ENCODE results near the gene ZNF334.

Gene ZNF334

DNA sequence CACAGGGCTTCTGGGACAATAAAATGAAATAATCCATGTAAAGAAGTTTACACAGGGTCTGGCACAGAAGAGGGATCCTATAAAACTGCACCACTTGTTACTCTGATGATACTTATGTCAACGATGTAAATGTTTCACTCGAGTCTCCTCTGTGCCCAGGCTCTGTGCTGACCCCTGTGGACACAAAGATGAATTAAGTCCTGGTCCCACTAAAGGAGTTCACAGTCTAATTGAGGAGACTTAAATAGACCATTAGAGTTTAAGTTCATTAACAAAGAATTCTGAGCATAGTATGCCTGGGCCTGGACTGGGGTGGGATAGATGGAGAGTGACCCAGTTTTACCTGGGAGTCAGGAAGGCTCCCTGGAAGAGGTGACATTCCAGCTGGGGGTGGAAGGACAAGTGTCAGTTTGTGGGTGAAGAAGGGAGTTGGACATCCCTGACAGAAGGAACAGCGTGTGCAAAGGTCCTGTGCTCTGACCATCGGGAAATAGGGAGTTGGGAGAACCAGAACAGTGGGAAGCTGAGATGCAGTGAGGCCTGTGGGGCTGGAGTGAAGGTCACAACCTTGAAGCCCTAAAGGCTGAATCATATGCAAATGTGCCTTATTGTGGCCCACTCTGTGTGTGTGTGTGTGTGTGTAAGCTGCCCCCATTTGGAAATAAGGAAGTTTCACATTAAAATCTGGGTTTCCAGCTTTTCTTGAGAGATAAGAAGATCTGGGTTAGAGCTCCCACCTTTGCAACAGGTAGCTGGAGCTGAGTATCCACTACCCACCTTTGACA lies 36.0 kb upstream of the ZNF334 start:
- ATAC-seq, result no peak
- H3K4me3 Mint-ChIP-seq, result no peak overlapping the region

DNA sequence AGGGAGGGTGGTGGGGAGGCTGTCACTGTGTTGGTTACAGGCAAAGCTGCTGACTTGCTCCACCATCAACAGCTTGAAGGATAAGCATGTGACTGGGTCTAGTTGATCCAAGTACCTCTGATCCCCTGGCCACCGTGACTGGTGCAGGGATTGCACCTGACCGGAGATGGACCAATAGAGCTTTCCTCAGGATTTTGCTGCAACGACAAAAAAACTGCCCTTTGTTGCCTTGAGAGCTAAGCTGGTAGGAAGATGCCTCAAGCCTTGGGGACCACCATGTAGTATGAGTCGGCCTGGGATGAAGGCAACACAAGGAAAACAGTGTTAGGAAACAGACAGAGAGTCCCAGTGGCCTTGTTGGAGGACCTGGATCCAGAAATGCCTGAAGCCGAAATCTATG lies 35.3 kb upstream of the ZNF334 start:
- no peaks in the 10 kb centered on the region for H3K9me3 Mint-ChIP-seq
- DNase-seq (ENCODE audit: low spot score in 2 of 2) (no peak), ATAC-seq (no peak)
- peaks cover 7% of the 10 kb centered on the region for H3K36me3 Mint-ChIP-seq
- H3K27ac Mint-ChIP-seq, result no peak overlapping the region
- H3K4me1 Mint-ChIP-seq, result peaks cover 33% of the 10 kb centered on the region
- no peak overlapping the region for H3K4me3 Mint-ChIP-seq

More for the DNA sequence above, 36.0 kb upstream of the ZNF334 start:
- peaks cover 30% of the 10 kb centered on the region for H3K4me1 Mint-ChIP-seq
- no peaks in the 10 kb centered on the region for H3K9me3 Mint-ChIP-seq
- peaks cover 7% of the 10 kb centered on the region for H3K36me3 Mint-ChIP-seq
- H3K27ac Mint-ChIP-seq, result no peak overlapping the region
- no peak for DNase-seq (ENCODE audit: low spot score in 2 of 2)

DNA sequence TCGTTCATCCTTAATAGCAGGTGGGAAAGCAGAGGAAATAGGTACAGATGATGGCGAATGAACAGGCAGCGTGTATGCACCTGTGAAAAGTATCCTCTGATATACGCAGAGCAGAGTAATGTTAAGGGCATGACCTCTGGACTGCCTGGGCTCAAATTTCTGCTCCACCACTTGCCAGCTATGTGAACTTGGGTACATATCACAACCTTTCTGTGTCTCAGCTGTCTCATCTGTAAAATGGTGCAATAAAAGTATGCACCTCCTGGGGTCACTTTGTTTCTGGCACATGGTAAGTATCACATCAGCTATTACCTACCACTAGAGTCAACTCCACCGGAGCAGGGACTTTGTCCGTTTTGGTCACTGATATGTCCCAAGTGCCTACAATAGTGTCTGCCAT lies 34.6 kb upstream of the ZNF334 start:
- no peak for DNase-seq (ENCODE audit: low spot score in 2 of 2)
- no peak for ATAC-seq
- H3K36me3 Mint-ChIP-seq, result peaks cover 7% of the 10 kb centered on the region
- H3K4me1 Mint-ChIP-seq, result peaks cover 30% of the 10 kb centered on the region
- no peaks in the 10 kb centered on the region for H3K9me3 Mint-ChIP-seq
- H3K4me3 Mint-ChIP-seq, result no peak overlapping the region
- no peak overlapping the region for H3K27ac Mint-ChIP-seq

DNA sequence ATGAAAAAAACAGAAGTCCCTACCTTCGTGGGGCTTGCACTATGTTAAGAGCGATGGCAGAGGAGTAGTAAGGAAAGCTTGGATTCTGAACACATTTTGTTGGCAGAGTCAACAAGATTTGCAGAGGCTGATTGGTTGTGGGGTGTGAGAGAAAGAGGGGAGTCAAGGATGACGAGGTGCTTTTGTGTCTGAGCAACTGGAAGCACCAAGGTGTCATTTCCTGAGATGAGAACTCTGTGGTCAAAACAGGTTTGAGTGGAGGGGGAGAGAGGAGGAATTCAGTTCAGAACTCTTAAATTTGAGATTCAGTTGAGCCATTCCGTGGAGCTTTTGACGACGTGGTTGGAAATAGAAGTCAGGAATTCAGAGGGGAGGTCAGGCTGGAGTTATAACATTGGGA lies 33.6 kb upstream of the ZNF334 start:
- peaks cover 7% of the 10 kb centered on the region for H3K36me3 Mint-ChIP-seq
- peaks cover 19% of the 10 kb centered on the region for H3K4me1 Mint-ChIP-seq
- no peaks in the 10 kb centered on the region for H3K9me3 Mint-ChIP-seq
- no peak overlapping the region for H3K27ac Mint-ChIP-seq
- H3K4me3 Mint-ChIP-seq, result no peak overlapping the region
- ATAC-seq (no peak), DNase-seq (ENCODE audit: low spot score in 2 of 2) (no peak)

DNA sequence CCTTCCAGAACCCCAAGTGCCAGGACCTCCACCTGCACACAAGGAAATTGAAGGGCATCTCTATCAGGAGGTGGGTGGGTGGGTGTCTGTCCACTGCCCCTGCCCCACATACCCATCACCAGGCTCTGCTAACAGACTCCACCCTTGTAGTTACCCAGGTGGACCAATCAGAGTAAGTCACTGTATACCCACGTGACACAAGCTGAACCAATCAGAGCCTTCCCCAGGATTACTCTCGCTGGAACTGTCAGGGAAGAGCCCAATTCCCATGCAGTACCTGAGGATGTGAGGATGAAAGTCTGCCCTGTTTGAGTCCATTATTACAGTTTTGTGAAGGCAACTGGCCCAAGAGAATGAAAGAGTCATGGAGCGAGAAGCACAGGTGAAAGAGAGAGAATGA lies 32.9 kb upstream of the ZNF334 start:
- Mint-ChIP-seq H3K27ac (no peak overlapping the region), H3K4me1 (peaks cover 15% of the 10 kb centered on the region), H3K4me3 (no peak overlapping the region), H3K36me3 (peaks cover 7% of the 10 kb centered on the region), H3K9me3 (no peaks in the 10 kb centered on the region)
- ATAC-seq (no peak), DNase-seq (ENCODE audit: low spot score in 2 of 2) (no peak)

DNA sequence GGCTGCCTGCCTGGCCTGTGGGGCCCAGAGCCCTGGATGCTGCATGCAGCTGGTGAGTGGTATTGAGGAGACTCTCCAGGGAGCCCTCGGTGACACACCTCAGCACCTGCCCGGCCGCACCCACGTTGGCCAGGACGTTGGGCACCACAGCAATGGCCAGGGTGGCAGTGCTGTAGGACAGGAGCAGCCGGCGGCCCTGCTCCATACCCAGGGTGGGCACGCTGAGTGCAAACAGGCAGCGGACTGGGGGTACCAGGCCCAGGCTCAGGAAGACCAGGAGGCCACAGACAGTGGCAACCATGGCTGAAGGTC lies 32.4 kb upstream of the ZNF334 start:
- ATAC-seq (no peak), DNase-seq (ENCODE audit: low spot score in 2 of 2) (no peak)
- Mint-ChIP-seq H3K4me3 (no peak overlapping the region), H3K27ac (no peak overlapping the region), H3K36me3 (peaks cover 7% of the 10 kb centered on the region), H3K4me1 (peaks cover 10% of the 10 kb centered on the region), H3K9me3 (no peaks in the 10 kb centered on the region)

DNA sequence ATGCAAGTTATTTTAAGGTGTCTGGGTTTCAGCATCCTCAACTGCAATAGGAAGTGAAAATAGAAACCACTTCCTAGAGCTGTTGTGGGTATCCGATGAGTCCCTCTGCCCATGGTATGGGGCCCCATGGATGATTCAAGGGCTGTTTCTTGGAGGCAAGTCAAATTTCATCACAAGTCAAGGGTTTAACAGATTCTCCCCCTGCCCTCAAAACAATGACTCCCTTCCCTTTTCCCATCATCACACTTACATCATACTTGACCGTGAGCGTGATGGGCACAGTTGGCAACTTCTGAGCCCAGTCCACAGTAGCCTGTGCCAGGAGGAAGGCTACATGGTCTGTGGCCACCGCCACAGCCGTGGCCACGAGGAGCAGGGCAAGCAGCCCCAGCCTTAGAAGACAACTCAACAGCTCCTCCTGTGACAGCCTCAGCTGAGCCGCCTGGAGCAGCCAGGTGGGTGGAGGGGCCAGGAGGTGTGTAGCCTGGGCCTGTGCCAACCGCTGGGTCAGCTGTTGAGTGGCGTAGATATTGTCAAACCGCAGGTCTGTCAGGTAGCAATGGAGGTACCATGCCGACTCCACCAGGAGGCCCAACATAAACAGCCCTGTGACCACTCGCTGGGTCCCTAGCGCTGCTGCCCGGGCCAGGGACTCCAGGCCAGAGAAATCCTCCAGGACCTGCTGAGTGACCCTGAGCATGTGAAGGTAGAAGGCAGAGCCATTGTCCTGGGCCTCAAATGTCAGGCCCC lies 31.9 kb upstream of the ZNF334 start:
- no peak overlapping the region for H3K4me3 Mint-ChIP-seq
- DNase-seq (ENCODE audit: low spot score in 2 of 2) (peak in 1 of 2 donors; percentile 77), ATAC-seq (peak; percentile 94)
- H3K27ac Mint-ChIP-seq, result no peak overlapping the region
- peaks cover 7% of the 10 kb centered on the region for H3K36me3 Mint-ChIP-seq
- H3K9me3 Mint-ChIP-seq, result no peaks in the 10 kb centered on the region
- peaks cover 5% of the 10 kb centered on the region for H3K4me1 Mint-ChIP-seq

DNA sequence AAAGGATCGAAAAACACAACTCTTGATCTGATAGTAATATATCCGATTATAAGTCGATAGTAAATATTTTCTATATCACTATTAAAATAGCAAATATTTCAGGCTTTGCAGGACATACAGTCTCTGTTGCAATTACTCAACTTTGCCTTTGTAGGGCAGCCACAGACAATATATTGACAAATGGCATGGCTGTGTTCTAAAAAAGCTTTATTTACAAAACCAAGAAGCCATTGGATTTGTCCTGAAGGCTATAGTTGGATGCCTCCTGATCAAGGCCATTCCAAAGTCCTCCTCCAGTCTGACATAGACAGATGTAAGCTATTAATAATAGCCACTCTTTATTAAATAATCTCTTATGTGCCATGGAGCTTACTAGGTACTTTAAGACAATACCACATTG lies 31.2 kb upstream of the ZNF334 start:
- Mint-ChIP-seq H3K27ac (no peak overlapping the region), H3K4me1 (peaks cover 5% of the 10 kb centered on the region), H3K36me3 (peaks cover 7% of the 10 kb centered on the region), H3K9me3 (no peaks in the 10 kb centered on the region), H3K4me3 (no peak overlapping the region)
- no peak for DNase-seq (ENCODE audit: low spot score in 2 of 2)
- no peak for ATAC-seq

DNA sequence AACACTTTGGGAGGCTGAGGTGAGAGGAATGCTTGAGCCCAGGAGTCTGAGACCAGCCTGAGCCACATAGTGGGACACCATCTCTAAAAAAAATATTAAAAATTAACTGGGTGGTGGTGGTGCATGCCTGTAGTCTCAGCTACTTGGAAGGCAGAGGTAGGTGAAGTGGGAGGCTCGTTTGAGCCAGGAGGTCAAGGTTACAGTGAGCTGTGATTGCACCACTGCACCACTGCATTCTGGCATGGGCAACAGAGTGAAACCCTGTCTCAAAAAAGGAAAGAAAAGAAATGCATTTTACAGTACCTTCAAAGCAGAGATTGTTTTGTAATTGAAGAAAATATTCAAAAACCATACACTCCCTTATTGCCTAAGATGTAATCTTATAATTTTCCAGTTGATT lies 30.6 kb upstream of the ZNF334 start:
- peaks cover 7% of the 10 kb centered on the region for H3K36me3 Mint-ChIP-seq
- no peak overlapping the region for H3K27ac Mint-ChIP-seq
- no peak overlapping the region for H3K4me3 Mint-ChIP-seq
- peaks cover 5% of the 10 kb centered on the region for H3K4me1 Mint-ChIP-seq
- no peaks in the 10 kb centered on the region for H3K9me3 Mint-ChIP-seq
- ATAC-seq, result no peak
- DNase-seq (ENCODE audit: low spot score in 2 of 2), result no peak

DNA sequence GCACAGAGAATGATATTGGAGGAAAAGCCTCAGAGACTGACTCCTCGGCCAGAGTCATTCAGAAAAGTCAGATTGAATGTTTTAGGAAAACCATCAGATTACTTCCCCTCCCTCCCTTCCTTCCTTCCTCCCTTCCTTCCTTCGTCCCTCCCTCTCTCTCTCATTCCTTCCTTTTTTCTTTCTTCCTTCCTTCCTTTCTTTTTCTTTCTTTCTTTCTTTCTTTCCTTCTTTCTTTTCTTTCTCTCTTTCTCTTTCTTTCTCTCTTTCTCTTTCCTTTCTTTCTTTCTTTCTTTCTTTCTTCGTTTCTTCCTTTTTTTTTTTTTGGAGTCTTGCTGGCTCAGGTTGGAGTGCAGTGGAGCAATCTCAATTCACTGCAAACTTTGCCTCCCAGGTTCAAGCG lies 29.7 kb upstream of the ZNF334 start:
- Mint-ChIP-seq H3K27ac (no peak overlapping the region), H3K4me3 (no peak overlapping the region), H3K36me3 (peaks cover 7% of the 10 kb centered on the region), H3K4me1 (peaks cover 5% of the 10 kb centered on the region), H3K9me3 (no peaks in the 10 kb centered on the region)
- DNase-seq (ENCODE audit: low spot score in 2 of 2) (no peak), ATAC-seq (no peak)

DNA sequence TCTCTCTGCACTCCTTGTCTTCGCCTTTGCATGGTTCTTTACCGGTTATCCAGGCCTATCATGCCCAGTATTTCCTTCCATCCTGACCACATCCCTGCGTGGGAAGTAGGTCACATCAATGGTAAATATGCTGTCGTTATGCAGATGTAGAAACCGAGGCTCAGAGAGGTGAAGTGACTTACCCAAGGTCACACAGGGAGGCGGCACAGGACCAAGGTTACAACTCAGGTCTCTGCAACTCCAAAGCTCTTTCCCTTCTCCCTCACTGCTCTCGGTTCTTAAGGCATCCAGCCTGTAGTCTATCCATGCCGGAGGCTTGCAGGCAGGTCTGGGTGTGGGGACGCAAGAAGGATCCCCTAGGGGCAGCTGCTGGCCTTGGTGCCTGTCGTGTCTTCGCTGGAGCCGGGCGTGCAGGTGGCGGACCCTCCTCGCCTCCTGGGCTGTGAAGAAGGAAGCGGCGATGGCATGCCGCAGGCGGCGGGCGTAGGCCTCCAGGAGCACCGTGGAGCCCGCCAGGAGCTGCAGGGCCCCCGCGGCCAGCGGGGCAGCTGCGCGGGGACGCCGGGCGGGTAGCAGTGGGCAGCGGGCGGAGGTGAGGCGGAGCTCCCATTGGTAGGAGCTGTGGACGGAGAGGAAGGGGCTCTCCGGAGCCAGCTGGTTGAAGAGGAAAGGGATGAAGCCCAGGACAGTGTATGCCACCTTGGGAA lies 28.0 kb upstream of the ZNF334 start:
- no peaks in the 10 kb centered on the region for H3K9me3 Mint-ChIP-seq
- no peak for ATAC-seq

DNA sequence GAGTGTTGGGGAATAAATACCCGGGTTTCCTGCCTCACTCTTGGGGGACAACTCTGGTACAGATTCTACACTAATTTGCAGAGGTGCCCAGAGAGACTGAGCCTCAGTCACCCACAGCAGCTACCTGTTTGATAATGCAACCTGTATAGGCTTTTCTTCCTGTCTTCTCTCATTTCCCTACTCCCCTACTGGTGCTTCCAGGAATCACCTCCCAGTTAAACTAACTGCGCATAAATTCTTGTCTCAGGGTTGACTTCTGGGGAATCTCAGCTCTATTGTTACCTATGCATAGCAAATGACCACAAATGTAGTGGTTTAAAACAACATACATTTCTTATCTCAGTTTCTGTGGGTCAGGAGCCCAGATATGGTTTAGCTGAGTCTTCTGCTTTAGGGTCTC lies 25.8 kb upstream of the ZNF334 start:
- Mint-ChIP-seq H3K4me3 (no peak overlapping the region), H3K36me3 (no peaks in the 10 kb centered on the region), H3K9me3 (no peaks in the 10 kb centered on the region), H3K4me1 (peaks cover 5% of the 10 kb centered on the region), H3K27ac (no peak overlapping the region)
- DNase-seq (ENCODE audit: low spot score in 2 of 2), result no peak
- ATAC-seq, result no peak

More for the DNA sequence above, 28.0 kb upstream of the ZNF334 start:
- no peak for DNase-seq (ENCODE audit: low spot score in 2 of 2)
- no peak overlapping the region for H3K4me3 Mint-ChIP-seq
- H3K4me1 Mint-ChIP-seq, result peaks cover 5% of the 10 kb centered on the region
- H3K27ac Mint-ChIP-seq, result no peak overlapping the region
- H3K36me3 Mint-ChIP-seq, result peaks cover 7% of the 10 kb centered on the region

DNA sequence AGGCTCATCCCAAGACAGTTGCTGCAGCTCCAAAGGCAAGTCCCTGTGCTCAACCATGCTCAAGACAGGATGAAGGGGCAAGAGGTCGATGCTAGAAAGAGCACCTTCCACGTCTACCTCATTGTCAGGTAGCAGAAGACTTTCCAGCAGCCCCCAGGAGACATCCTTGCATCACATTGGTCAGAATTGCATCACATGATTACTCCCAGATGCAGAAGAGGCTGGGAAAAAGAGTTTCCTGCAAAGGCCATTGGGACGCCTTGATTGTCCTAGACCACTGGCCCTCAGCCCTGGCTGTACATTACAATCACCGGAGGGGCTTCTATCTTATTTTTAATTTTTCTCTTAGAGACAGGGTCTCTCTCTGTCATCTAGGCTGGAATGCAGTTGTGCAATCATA lies 17.3 kb upstream of the ZNF334 start:
- Mint-ChIP-seq H3K27ac (no peak overlapping the region), H3K4me3 (no peak overlapping the region), H3K9me3 (no peaks in the 10 kb centered on the region), H3K4me1 (no peaks in the 10 kb centered on the region), H3K36me3 (no peaks in the 10 kb centered on the region)
- ATAC-seq (no peak), DNase-seq (ENCODE audit: low spot score in 2 of 2) (no peak)

DNA sequence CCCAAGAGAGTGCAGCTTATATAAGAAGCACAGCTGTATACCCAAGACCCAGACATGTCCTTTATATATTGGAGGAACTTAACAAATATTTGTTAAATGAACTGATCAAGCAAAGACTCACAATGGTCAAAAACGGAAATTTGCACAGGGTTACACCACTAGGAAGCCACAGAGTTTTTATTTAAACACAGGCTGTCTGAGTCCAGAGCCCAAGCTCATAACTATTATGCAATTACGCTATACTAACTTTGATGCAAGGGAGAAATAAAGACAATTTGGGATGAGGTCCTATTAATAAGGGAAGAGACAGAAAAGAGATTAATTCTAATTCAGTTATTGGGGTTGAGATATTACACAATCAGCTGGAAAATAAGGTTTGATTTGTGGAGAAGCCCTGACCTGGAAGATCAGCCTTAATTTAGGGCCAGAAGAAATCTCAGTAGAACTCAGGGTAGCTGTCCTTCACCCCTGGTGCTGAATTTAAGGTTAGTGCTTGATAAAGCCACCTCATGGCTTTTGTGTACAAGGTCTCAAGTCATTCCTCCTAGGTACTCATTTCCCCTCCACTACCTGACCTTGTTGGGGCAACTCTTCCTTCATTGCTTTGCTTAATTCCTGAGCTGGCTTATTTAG lies 10.5 kb upstream of the ZNF334 start:
- no peaks in the 10 kb centered on the region for H3K36me3 Mint-ChIP-seq
- DNase-seq (ENCODE audit: low spot score in 2 of 2) (no peak), ATAC-seq (no peak)
- H3K9me3 Mint-ChIP-seq, result no peaks in the 10 kb centered on the region
- H3K4me1 Mint-ChIP-seq, result no peaks in the 10 kb centered on the region
- H3K4me3 Mint-ChIP-seq, result no peak overlapping the region
- H3K27ac Mint-ChIP-seq, result no peak overlapping the region

DNA sequence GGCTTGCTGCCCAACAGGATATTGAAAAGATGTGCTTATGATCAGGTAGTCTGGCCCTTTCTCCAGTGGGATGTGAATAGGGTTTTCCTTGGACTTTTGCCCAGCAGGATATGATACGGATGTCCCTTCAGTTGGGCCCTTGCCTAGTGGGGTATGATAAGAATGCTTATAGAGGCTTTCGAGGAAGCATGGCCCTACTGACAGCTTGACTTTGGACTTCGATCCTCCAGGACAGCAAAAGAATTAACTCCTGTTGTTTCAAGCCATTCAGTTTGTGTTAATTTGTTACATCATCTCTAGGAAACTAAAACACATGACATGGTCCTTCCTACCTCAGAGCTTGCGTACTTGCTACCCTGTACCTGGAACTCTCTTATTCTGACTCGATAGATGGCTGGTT lies 9.7 kb upstream of the ZNF334 start:
- H3K4me3 Mint-ChIP-seq, result no peak overlapping the region
- H3K36me3 Mint-ChIP-seq, result no peaks in the 10 kb centered on the region
- no peak overlapping the region for H3K27ac Mint-ChIP-seq
- ATAC-seq (no peak), DNase-seq (ENCODE audit: low spot score in 2 of 2) (no peak)
- no peaks in the 10 kb centered on the region for H3K4me1 Mint-ChIP-seq
- no peaks in the 10 kb centered on the region for H3K9me3 Mint-ChIP-seq

All from stimulated activated effector memory CD8-positive, alpha-beta T cell treated with anti-CD3 and anti-CD28 coated beads, Interleukin-12 subunit alpha, Interleukin-12 subunit beta, amount 100 ng/mL, for 72 hours (primary cell).